ENCODE results near the gene DNAJC24. TPM values are rescaled to one million over a fixed set of nuclear protein-coding genes. Genes with fewer than 3 reads are reported as not detected.
A peak's percentile ranks its signal among the peaks of the same experiment; 100 is the strongest.

The DNAJC24 gene
- total and polyA plus RNA-seq, 7 donors: 8.9 to 22.0 (median 14.9) TPM

- intact Hi-C loops (cut with DNase I): no loop called here
- TF ChIP-seq, protein P1, sequence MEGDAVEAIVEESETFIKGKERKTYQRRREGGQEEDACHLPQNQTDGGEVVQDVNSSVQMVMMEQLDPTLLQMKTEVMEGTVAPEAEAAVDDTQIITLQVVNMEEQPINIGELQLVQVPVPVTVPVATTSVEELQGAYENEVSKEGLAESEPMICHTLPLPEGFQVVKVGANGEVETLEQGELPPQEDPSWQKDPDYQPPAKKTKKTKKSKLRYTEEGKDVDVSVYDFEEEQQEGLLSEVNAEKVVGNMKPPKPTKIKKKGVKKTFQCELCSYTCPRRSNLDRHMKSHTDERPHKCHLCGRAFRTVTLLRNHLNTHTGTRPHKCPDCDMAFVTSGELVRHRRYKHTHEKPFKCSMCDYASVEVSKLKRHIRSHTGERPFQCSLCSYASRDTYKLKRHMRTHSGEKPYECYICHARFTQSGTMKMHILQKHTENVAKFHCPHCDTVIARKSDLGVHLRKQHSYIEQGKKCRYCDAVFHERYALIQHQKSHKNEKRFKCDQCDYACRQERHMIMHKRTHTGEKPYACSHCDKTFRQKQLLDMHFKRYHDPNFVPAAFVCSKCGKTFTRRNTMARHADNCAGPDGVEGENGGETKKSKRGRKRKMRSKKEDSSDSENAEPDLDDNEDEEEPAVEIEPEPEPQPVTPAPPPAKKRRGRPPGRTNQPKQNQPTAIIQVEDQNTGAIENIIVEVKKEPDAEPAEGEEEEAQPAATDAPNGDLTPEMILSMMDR (IDR thresholded peaks at IDR 0.05): no peak
- Histone ChIP-seq H3K36me3 (ENCODE audit: insufficient read depth in 1 of 2, low read depth in 1 of 2) (no peaks in the 10 kb centered on the region), H3K4me3 (no peak overlapping the region), H3K4me1 (no peaks in the 10 kb centered on the region), H3K27ac (no peak overlapping the region), H3K9me3 (no peaks in the 10 kb centered on the region), H3K27me3 (ENCODE audit: insufficient read depth in 3 of 3, low read length in 2 of 3) (no peaks in the 10 kb centered on the region)
- DNase-seq (no peak), ATAC-seq (no peak)
- 81 to 93% (median 87%) methylated on average over 4 of the region's 4 CpGs for WGBS, 3 donors
Measured at GRCh38 chr11:31366795-31367194, 2.9 kb upstream of the DNAJC24 start.

DNA sequence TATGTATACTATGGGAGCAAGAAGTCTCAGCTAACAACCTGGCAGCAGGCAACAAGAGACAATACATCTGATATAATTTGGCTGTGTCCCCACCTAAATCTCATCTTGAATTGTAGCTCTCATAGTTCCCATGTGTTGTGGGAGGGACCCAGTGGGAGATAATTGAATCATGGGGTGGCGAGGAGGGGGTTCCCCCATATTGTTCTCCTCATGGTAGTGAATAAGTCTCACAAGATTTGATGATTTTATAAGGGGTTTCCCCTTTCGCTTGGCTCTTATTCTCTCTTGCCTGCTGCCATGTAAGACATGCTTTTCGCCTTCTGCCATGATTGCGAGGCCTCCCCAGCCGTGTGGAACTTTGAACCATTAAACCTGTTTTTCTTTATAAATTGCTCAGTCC, 6.2 kb downstream of the DNAJC24 start:
- H3K4me1 ChIP-seq: no peaks in the 10 kb centered on the region
- intact Hi-C loops (cut with DNase I): loop anchor here in 1 of 2 donors (10.0 kb wide), 1 partner anchor 131 kb away; no protein-coding TSS in a partner anchor
- H3K36me3 ChIP-seq (ENCODE audit: insufficient read depth in 1 of 2, low read depth in 1 of 2): no peaks in the 10 kb centered on the region
- H3K27ac ChIP-seq: no peak overlapping the region
- no peak overlapping the region for H3K4me3 ChIP-seq
- ATAC-seq (no peak), DNase-seq (no peak)
- TF ChIP-seq, protein P1 (IDR thresholded peaks at IDR 0.05): no peak
- no peaks in the 10 kb centered on the region for H3K9me3 ChIP-seq
- 94 to 97% (median 97%) methylated on average over 5 of the region's 5 CpGs for WGBS, 3 donors
- H3K27me3 ChIP-seq (ENCODE audit: insufficient read depth in 3 of 3, low read length in 2 of 3): no peaks in the 10 kb centered on the region

GRCh38 chr11:31383116-31383515, 13.5 kb downstream of the DNAJC24 start:
- 81 to 88% (median 82%) methylated on average over 1 of the region's 1 CpG for WGBS, 3 donors
- Histone ChIP-seq H3K36me3 (ENCODE audit: insufficient read depth in 1 of 2, low read depth in 1 of 2) (no peaks in the 10 kb centered on the region), H3K4me1 (no peaks in the 10 kb centered on the region), H3K27ac (no peak overlapping the region), H3K27me3 (ENCODE audit: insufficient read depth in 3 of 3, low read length in 2 of 3) (no peaks in the 10 kb centered on the region), H3K9me3 (no peaks in the 10 kb centered on the region), H3K4me3 (no peak overlapping the region)
- TF ChIP-seq, protein P1 (IDR thresholded peaks at IDR 0.05): no peak
- intact Hi-C loops (cut with DNase I): no loop called here
- DNase-seq (no peak), ATAC-seq (no peak)

- 55 to 72% (median 68%) methylated on average over 2 of the region's 2 CpGs for WGBS, 3 donors
- H3K9me3 ChIP-seq: no peaks in the 10 kb centered on the region
- no peak overlapping the region for H3K27ac ChIP-seq
- TF ChIP-seq, protein P1 (IDR thresholded peaks at IDR 0.05): no peak
- H3K27me3 ChIP-seq (ENCODE audit: insufficient read depth in 3 of 3, low read length in 2 of 3): no peaks in the 10 kb centered on the region
- intact Hi-C loops (cut with DNase I): no loop called here
- no peak overlapping the region for H3K4me3 ChIP-seq
- ATAC-seq: peak in 1 of 4 donors; percentile 54
- H3K4me1 ChIP-seq: no peaks in the 10 kb centered on the region
- H3K36me3 ChIP-seq (ENCODE audit: insufficient read depth in 1 of 2, low read depth in 1 of 2): no peaks in the 10 kb centered on the region
- DNase-seq: no peak
Measured at GRCh38 chr11:31387379-31387778, 17.7 kb downstream of the DNAJC24 start.

DNA sequence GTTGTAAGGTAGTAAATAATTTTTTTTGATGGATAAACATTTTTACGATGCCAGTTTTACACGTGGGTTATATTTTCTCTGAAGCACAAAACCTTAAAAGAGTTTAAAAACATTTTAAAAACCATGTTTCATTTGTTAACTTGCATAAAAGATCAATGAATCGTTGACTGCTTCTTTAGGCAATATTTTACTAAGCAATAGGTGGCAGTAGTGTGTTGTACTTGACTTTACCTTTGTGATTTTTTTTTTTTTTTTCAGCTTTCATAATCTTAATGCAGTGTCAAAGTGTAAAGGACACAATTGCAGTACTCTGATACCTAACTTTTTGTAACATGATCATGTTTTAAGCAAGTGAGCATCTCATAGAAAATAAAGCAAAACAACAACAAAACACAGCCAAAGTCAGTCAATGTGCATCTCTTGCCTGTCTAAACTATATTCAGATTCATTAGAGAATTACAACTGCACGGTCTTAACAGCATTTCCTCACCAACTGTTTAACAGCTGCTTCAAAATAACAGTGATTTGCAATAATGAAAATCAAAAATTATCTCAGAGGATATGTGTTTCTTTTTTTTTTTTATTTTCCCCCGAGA, 27.7 kb downstream of the DNAJC24 start:
- Histone ChIP-seq H3K4me1 (no peaks in the 10 kb centered on the region), H3K36me3 (ENCODE audit: insufficient read depth in 1 of 2, low read depth in 1 of 2) (no peaks in the 10 kb centered on the region), H3K9me3 (peaks cover 5% of the 10 kb centered on the region), H3K4me3 (no peak overlapping the region), H3K27me3 (ENCODE audit: insufficient read depth in 3 of 3, low read length in 2 of 3) (no peaks in the 10 kb centered on the region), H3K27ac (no peak overlapping the region)
- ATAC-seq: no peak
- no peak for DNase-seq
- intact Hi-C loops (cut with DNase I): loop anchor here (5.0 to 10.0 kb wide), 3 partner anchors 237 to 477 kb away; no protein-coding TSS in a partner anchor
- TF ChIP-seq, protein P1 (IDR thresholded peaks at IDR 0.05): peak; percentile 53
- 50 to 51% (median 50%) methylated on average over 5 of the region's 5 CpGs for whole genome bisulfite sequencing, 3 donors

Measured in psoas muscle (tissue), 8 donors.